Measurements from ENCODE around the gene RUFY1.
"Not testable (repeated sequence)": the region's sequence is repeated elsewhere in the genome, so short reads cannot be mapped to it uniquely, and the experiment has no call there.

DNA sequence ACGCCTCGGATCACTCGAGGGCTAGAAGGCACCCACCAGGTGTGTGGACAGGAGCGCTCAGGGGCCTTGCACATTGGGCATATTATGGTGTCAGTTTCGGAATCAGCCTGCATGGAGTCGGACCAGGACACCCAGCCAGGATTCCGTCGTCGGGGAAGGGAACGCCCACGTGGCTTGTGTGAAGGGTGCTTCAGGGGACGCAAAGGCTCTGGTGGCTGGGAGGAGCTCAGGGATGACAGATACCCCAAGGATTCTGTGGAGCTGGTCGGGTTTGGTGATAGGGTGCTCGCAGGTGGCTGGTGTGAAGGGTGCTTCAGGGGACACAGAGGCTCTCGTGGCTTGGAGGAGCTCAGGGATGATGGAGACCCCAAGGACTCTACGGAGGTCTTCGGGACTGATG, 92.3 kb downstream of the RUFY1 start:
- TF ChIP-seq ESRRA (CRISPR knock-in tag; IDR thresholded peaks at IDR 0.05; ENCODE audit: borderline replicate concordance); TCF7 (CRISPR knock-in tag; IDR thresholded peaks at IDR 0.05; ENCODE audit: low read depth): not testable (repeated sequence)
- TF ChIP-seq, protein P1, sequence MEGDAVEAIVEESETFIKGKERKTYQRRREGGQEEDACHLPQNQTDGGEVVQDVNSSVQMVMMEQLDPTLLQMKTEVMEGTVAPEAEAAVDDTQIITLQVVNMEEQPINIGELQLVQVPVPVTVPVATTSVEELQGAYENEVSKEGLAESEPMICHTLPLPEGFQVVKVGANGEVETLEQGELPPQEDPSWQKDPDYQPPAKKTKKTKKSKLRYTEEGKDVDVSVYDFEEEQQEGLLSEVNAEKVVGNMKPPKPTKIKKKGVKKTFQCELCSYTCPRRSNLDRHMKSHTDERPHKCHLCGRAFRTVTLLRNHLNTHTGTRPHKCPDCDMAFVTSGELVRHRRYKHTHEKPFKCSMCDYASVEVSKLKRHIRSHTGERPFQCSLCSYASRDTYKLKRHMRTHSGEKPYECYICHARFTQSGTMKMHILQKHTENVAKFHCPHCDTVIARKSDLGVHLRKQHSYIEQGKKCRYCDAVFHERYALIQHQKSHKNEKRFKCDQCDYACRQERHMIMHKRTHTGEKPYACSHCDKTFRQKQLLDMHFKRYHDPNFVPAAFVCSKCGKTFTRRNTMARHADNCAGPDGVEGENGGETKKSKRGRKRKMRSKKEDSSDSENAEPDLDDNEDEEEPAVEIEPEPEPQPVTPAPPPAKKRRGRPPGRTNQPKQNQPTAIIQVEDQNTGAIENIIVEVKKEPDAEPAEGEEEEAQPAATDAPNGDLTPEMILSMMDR (IDR thresholded peaks at IDR 0.05): not testable (repeated sequence)
